Stimulated activated CD4-positive, alpha-beta T cell treated with anti-CD3 and anti-CD28 coated beads, Interleukin-2, amount 100 ng/mL, for 4 hours (primary cell): ENCODE data around the gene PALLD.

ENCODE experiments used
- DNase-seq: peaks from one replicate; pipeline ENCODE4 v3.0.0-alpha.2; 2020; ENCODE audit warnings: low read depth

PALLD gene

GRCh38 chr4:168648494-168648893, 151.6 kb downstream of the PALLD start:
- no peak for DNase-seq

- DNase-seq: no peak
These were observed 152.1 kb downstream of the PALLD start for GRCh38 chr4:168648929-168649328.

- DNase-seq: no peak
These were observed 154.5 kb downstream of the PALLD start for GRCh38 chr4:168651374-168651773.

GRCh38 chr4:168651864-168652263, 155.0 kb downstream of the PALLD start:
- no peak for DNase-seq

- DNase-seq: no peak
These were observed 155.9 kb downstream of the PALLD start for GRCh38 chr4:168652755-168653154.

- DNase-seq: no peak
These were observed 157.4 kb downstream of the PALLD start for GRCh38 chr4:168654104-168654847.

GRCh38 chr4:168654848-168655174, 158.0 kb downstream of the PALLD start:
- no peak for DNase-seq

- DNase-seq: no peak
These were observed 158.3 kb downstream of the PALLD start for GRCh38 chr4:168655182-168655581.

GRCh38 chr4:168656055-168656660, 159.3 kb downstream of the PALLD start:
- DNase-seq: no peak

- no peak for DNase-seq
These were observed 160.2 kb downstream of the PALLD start for GRCh38 chr4:168656946-168657473.

GRCh38 chr4:168658751-168659150, 161.9 kb downstream of the PALLD start:
- DNase-seq: no peak

GRCh38 chr4:168659741-168660465, 163.1 kb downstream of the PALLD start:
- no peak for DNase-seq

GRCh38 chr4:168662297-168662984, 165.6 kb downstream of the PALLD start:
- DNase-seq: no peak

- no peak for DNase-seq
These were observed 167.5 kb downstream of the PALLD start for GRCh38 chr4:168664242-168664891.

GRCh38 chr4:168666531-168666930, 169.7 kb downstream of the PALLD start:
- DNase-seq: no peak

GRCh38 chr4:168667376-168667775, 170.5 kb downstream of the PALLD start:
- no peak for DNase-seq

GRCh38 chr4:168667921-168668320, 171.1 kb downstream of the PALLD start:
- DNase-seq: no peak

GRCh38 chr4:168673476-168673875, 176.6 kb downstream of the PALLD start:
- no peak for DNase-seq

- DNase-seq: no peak
These were observed 177.4 kb downstream of the PALLD start for GRCh38 chr4:168674077-168674747.

GRCh38 chr4:168674866-168675265, 178.0 kb downstream of the PALLD start:
- no peak for DNase-seq

- no peak for DNase-seq
These were observed 180.2 kb downstream of the PALLD start for GRCh38 chr4:168677063-168677462.
